Smooth muscle cell of the brain vasculature (primary cell): ENCODE results near the gene KCNAB1.

ENCODE experiments used
- DNase-seq: peaks from one replicate; pipeline ENCODE4 v3.0.0-alpha.2; 2012; ENCODE audit warnings: low read depth, low spot score

Gene KCNAB1

GRCh38 chr3:156404217-156404616 lies 283.8 kb downstream of the KCNAB1 start:
- no peak for DNase-seq

GRCh38 chr3:156406393-156406792 lies 286.0 kb downstream of the KCNAB1 start:
- DNase-seq = no peak

GRCh38 chr3:156407617-156408225 lies 287.3 kb downstream of the KCNAB1 start:
- no peak for DNase-seq

- no peak for DNase-seq
Observed at GRCh38 chr3:156409694-156410093, 289.3 kb downstream of the KCNAB1 start.

GRCh38 chr3:156412600-156412999 lies 292.2 kb downstream of the KCNAB1 start:
- no peak for DNase-seq

- DNase-seq = no peak
Observed at GRCh38 chr3:156413293-156413892, 293.0 kb downstream of the KCNAB1 start.

GRCh38 chr3:156416846-156417558 lies 296.6 kb downstream of the KCNAB1 start:
- no peak for DNase-seq

- no peak for DNase-seq
Observed at GRCh38 chr3:156417559-156418132, 297.3 kb downstream of the KCNAB1 start.

GRCh38 chr3:156418428-156418827 lies 298.1 kb downstream of the KCNAB1 start:
- DNase-seq = no peak

- no peak for DNase-seq
Observed at GRCh38 chr3:156421534-156421933, 301.2 kb downstream of the KCNAB1 start.

- DNase-seq = no peak
Observed at GRCh38 chr3:156424758-156425157, 304.4 kb downstream of the KCNAB1 start.

- DNase-seq = no peak
Observed at GRCh38 chr3:156425651-156426050, 305.3 kb downstream of the KCNAB1 start.

- no peak for DNase-seq
Observed at GRCh38 chr3:156429125-156429524, 308.7 kb downstream of the KCNAB1 start.

- no peak for DNase-seq
Observed at GRCh38 chr3:156431334-156432124, 311.2 kb downstream of the KCNAB1 start.

GRCh38 chr3:156432563-156432962 lies 312.2 kb downstream of the KCNAB1 start:
- DNase-seq = no peak

- no peak for DNase-seq
Observed at GRCh38 chr3:156433138-156433537, 312.8 kb downstream of the KCNAB1 start.

- DNase-seq = no peak
Observed at GRCh38 chr3:156433910-156434309, 313.5 kb downstream of the KCNAB1 start.

- no peak for DNase-seq
Observed at GRCh38 chr3:156434921-156435320, 314.5 kb downstream of the KCNAB1 start.

GRCh38 chr3:156443079-156443478 lies 322.7 kb downstream of the KCNAB1 start:
- no peak for DNase-seq

GRCh38 chr3:156445117-156446090 lies 325.0 kb downstream of the KCNAB1 start:
- no peak for DNase-seq

GRCh38 chr3:156448300-156448699 lies 327.9 kb downstream of the KCNAB1 start:
- DNase-seq = no peak
